ENCODE results near the gene AMBP.

- no peak for TF ChIP-seq EZH2 (IDR thresholded peaks at IDR 0.05; ENCODE audit: insufficient read depth, poor library complexity, severe bottlenecking)
- no peak for TF ChIP-seq EZH2phosphoT487 (IDR thresholded peaks at IDR 0.05; ENCODE audit: insufficient read depth, low read depth)
Observed at GRCh38 chr9:114050646-114051045, 27.5 kb downstream of the AMBP start.
